COR-L47 (cell line): Measurements from ENCODE around the gene ARHGAP15.

ENCODE experiments used
- DNase-seq: peaks from one replicate; lab custom pipeline; 2025; lab: John Stamatoyannopoulos, UW

The ARHGAP15 gene

GRCh38 chr2:143453981-143454511 lies 324.8 kb downstream of the ARHGAP15 start:
- DNase-seq = no peak

DNA sequence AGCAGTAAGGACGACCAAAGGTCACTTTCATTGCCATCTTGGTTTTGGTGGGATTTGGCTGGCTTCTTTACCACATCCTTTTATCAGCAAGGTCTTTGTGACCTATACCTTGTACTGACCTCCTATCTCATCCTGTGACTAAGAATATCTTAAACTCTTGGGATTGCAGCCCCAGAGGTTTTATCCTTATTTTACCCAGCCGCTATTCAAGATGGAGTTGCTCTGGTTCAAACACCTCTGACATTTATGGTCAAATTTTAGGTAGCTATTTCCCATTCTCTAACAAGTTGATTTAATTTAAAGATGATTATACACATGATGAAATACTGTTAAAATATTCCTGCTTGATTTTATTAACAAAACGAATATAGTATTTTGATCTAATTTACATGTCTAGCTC lies 326.1 kb downstream of the ARHGAP15 start:
- DNase-seq = no peak

- no peak for DNase-seq
Observed at GRCh38 chr2:143458258-143459190, 329.3 kb downstream of the ARHGAP15 start.

GRCh38 chr2:143460382-143460781 lies 331.2 kb downstream of the ARHGAP15 start:
- no peak for DNase-seq

GRCh38 chr2:143463719-143464118 lies 334.5 kb downstream of the ARHGAP15 start:
- DNase-seq = no peak

DNA sequence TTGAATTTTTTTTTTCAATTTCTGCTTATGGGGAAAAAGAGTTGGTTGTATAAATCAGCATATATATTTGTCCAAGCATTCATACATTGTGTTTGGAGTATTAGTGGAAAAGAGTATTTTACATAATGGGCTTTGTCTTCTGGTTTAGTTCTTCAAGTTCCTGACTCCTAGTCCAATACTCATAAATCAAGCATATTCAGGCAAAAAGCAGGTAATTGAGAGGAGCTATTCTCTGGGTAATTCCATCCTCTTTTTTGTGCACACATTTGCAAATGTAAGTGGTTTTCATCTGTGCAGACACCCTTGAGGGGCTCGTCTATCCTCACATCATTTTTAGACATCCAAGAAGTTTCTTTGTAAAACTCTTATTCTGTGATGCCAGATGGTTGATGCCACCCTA lies 337.2 kb downstream of the ARHGAP15 start:
- DNase-seq = no peak

DNA sequence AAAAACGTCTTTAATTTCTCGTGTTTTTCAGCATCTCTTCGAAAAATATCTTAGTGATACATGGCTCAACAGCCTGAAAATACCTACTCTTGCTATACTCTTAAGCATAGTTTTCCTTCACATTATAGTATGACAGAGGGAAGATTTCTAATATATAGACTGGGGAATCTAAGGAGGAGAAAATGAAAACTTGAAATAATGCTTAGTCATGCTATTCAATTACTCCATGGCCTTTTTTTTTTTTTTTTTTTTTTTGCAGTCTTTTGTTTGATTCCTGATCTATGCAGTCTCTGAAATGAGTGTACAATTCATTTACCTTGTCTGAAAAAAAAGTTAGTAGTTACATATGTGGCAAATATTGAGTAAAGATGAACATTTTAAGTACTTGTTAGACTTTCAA lies 337.8 kb downstream of the ARHGAP15 start:
- DNase-seq = no peak

DNA sequence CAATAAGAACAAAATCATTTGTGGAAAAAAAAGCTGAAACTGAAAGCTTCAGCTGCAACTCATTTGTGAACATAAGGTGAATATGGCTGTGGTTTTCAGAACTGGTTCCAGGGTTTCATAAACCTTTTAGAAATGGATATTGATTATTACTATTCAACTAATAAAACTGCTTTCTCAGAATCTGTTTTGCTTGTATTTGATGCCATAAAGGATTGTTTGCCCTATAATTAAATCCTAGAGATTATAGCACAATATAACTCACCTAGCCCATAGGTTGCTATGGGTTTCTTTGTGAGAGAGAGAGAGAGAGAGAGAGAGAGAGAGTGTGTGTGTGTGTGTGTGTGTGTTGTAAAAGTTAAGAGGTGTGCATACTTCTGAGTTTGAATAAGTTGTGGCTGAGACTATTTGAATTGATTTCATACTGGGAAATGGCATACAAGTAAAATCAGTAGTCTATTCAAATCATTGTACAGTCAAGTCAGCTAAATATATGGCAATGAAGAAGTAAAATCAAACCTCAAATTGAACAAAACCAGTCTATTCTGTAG lies 339.2 kb downstream of the ARHGAP15 start:
- no peak for DNase-seq

GRCh38 chr2:143469323-143469722 lies 340.1 kb downstream of the ARHGAP15 start:
- no peak for DNase-seq

DNA sequence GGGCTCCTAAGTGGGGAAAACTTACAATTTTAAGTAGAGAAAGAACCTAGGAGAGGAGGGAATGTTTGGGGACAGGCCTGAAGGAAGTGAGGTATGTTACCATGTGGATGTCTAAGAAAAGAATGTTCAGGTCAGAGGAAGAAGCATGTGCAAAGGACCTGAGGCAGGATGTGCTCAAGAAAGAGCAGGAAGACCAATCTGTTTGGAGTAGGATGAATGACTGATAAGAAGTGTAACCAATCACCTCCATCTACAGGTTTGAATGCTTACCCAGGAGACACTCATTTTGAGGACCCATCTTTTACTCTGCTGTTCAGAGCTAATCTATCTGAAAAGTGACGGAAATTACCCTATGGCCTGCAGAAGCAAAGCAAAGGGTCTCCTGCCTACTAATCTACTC lies 342.3 kb downstream of the ARHGAP15 start:
- no peak for DNase-seq

DNA sequence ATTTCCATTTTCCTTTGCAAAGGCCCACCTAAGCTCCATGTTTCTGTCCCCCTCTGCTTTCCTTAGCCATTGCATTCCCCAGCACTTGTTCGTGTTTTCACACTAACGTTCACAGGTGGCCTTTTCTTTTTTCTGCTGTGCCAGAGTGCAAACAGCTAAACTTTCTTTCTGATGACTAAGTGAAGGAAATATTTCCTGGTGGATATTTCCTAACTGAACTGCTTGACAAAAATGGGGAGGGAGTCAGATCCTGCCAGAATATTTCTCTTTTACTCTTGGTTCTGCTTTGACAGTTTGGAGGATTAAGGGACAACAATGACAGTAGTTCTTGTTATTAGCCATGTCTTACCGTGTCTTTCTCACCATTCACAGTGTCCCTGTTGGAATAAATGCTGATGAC lies 344.0 kb downstream of the ARHGAP15 start:
- no peak for DNase-seq

GRCh38 chr2:143473820-143474219 lies 344.6 kb downstream of the ARHGAP15 start:
- no peak for DNase-seq

- no peak for DNase-seq
Observed at GRCh38 chr2:143474586-143474985, 345.4 kb downstream of the ARHGAP15 start.

GRCh38 chr2:143475041-143475776 lies 346.0 kb downstream of the ARHGAP15 start:
- DNase-seq = no peak

GRCh38 chr2:143476336-143477087 lies 347.3 kb downstream of the ARHGAP15 start:
- no peak for DNase-seq

DNA sequence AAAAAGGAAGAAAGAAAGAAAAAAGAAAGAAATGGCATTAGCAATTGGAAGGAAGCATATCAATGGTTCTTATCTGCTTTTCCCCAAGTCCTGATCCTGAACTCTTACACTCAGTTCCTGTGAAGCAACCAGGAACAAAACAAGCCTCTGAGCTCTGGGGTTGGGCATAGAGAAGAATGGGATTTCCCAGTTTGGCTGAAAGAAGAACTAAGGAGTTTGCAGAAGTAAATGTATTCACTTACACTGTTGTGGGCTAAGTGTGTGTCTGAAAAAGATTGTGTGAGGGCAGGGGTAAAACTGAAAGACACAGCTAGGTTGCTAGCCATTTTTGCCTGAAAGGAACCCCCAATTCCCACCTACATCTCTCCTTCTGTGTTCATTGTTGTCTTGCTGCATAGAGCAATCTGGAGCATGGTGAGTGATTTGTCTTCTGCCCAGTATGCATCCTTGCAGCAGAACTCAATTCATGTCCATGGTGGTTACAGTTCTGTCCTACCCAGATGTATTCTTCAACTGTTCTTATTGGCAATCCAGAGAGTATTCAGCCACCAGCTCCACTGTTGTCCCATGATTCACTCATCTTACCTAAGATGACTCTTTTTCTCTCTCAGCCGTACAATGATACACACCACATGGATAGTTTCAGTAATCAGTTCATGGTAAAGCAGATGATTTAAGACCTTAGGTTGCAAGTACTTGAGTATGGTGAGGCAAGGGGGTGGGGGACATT lies 348.7 kb downstream of the ARHGAP15 start:
- DNase-seq = no peak

DNA sequence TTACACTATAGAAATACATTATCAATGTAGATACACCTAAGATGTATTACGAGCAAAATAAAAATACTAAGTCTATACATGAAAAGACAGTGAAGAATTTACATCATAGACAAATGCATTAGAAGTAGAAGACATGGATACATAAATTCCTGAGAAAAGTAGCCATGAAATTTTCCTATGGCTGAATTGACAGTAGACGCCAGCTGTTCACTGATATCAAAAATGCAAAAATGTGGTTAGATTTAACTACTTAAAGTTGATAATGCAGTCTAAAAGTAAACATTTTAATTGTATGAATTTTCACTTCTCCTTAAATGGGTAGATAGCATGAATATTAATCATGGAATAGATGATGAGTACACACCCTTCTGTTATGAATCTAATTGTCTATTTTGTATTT lies 350.9 kb downstream of the ARHGAP15 start:
- no peak for DNase-seq

GRCh38 chr2:143480601-143481236 lies 351.5 kb downstream of the ARHGAP15 start:
- no peak for DNase-seq

DNA sequence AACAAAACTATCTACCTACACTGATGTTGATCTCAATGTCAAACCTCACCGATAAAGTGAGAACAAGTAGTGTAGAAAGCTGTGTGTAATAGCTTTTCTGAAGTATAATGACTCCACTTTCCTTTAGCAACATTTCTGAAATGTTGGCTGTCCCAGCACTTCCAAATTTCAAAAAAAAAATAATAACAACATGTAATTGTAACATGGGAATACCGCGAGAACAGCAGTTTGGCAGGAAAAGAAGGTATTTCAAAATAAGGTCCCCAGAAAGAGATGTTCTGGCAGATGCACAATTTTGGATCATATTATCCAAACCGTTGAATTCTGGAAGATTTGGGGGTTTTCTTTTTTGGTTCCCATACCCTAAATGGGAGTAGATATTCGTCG lies 352.0 kb downstream of the ARHGAP15 start:
- no peak for DNase-seq

DNA sequence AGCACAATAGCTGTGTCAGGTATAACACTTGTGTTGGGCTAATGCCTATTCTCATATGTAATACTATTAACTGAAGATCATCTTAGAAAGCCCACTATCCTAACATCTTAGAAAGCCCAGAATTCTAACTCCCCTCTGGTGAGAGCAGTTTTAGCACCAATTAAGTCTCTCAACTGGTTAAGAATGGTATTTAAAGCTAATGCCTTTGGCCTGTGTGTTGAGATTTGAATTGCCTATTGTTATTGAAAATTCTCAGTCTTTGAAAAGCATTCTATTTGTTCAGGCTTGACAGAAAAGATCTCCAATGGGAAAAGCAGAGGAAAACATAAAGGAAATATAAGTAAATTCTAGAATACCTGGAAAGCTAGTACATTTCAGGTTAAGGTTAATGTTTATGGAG lies 352.5 kb downstream of the ARHGAP15 start:
- DNase-seq = no peak

- no peak for DNase-seq
Observed at GRCh38 chr2:143482316-143482715, 353.1 kb downstream of the ARHGAP15 start.
